HG03097 (cell line): ENCODE measurements around the gene MICAL2.

Source experiments
- ATAC-seq: cut with Tn5 transposase; IDR thresholded peaks from one replicate; pipeline ENCODE4 v1.9.1; 2021; ENCODE audit not compliant: unreplicated experiment, low FRiP score

MICAL2 gene

DNA sequence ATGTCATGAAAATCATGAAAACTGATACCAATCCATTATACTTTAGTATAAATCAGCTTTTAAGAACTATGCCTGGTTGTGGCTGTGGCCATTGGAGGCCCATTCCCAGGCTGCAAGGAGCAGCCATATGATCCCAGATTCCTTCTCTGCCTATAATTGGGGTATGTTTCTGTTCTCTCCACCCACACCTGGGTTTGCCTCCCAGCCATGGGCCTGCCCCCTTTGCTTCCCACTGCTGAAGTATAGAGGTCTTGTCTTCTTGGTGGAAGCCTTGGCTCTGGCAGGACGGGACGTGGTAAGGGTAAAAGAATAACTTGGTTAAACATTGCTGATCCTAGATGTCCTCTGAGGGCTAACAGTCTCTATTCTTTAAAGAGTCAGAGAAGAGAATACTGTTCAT is 2.4 kb downstream of the MICAL2 start:
- ATAC-seq = no peak

DNA sequence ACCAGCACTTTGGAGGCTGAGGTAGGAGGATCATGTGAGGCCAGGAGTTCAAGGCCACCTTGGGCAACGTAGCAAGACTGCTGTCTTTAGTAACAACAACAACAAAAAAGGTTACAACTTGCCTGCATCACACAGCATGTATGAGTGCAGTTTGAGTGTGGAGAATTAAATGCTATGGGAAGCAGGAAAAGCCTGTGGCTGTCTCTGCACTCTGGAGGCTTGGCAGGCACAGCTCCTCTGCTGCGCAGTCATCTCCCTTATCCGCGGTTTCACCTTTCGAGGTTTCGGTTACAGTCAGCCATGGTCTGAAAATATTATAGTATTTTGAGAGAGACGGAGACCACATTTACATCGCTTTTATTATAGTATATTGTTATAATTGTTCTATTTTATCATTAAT is 2.9 kb downstream of the MICAL2 start:
- no peak for ATAC-seq

DNA sequence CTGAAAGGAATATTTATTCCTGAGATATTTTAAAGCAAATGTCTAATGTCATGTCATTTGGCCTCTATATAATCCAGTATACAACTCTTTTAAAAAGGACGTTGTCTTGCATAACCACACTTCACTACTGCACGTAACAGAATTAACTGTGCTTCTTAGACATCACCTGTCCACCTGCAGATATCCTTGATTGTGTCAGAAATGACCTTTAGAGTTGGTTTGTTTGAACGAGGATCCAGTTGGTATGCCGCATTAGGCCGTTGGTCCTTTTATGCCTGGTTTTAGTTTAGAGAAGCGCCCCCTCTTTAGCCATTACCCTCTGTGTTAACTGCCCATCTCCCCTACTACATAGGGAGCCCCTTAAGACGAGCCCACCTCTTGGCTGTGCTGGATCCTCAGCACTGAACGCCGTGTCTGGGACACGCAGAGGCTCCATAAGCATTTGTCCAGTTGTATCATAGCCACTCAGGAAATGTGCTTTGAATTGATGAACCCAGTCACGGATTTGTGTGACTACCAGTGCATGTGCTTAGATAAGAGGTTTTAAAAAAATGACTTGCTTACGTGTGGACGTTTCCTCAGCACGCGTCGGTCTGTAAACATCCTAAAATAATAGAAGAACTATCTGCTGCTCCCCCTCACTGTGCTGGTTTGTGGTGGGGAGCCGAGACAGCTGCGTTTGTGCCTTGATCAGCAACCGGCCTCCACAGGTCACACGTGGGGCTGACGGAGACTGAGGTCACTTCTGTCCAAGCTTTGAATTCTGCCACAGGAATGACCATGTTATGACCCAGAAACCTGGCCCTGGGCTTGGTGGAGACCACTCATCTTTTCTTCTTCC is 4.0 kb downstream of the MICAL2 start:
- ATAC-seq = no peak

DNA sequence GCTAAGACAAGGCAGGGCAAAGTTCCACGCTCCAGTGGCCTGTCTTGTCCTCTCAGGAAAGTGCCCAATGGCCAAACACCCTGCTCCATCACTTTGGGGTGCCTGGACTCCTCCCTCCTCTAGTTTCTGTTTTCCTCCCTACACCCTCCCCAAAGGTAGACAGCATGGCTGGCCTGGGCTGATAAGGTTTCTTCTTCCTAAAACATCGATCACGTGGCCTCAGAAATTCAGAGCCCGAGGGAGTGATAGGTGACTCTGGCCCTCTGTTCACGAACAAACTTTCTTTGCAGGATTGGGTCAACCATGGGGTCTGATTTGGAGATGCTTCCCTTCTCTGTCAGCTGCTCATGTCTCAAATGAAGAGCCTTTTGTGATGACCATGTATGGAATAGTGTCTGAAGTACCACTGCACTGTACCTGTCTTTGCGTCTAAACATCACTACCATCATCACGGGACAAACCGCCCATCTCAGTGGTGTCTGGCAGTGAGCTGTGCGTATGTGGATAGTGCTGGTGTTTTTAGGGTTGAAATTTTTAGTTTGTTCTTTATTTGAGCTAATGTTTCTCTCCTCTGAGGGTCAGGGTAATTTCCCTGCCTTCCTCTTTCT is 6.1 kb downstream of the MICAL2 start:
- ATAC-seq = no peak

DNA sequence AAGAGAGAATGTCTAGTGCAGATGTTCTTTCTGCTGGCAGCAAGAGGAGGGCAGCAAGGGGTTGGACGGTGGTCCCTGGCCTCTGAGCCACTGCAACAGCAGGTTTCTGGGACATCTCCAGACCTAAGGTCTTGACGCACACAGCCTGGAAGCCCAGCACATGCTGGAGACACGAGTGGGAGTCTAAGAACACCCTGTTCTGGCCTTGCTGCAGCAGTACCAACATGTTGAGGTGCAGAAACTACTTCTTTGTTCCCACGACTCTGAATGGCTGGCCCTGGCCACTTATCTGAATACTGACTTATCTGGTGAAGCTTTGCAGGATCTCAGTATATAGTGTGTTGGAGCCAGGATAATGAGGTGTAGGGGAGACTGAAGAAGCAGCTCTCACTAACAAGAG is 6.8 kb downstream of the MICAL2 start:
- ATAC-seq = no peak

GRCh38 chr11:12117611-12118010 is 7.2 kb downstream of the MICAL2 start:
- ATAC-seq = no peak

- no peak for ATAC-seq
Measured at GRCh38 chr11:12118949-12119348, 8.6 kb downstream of the MICAL2 start.

DNA sequence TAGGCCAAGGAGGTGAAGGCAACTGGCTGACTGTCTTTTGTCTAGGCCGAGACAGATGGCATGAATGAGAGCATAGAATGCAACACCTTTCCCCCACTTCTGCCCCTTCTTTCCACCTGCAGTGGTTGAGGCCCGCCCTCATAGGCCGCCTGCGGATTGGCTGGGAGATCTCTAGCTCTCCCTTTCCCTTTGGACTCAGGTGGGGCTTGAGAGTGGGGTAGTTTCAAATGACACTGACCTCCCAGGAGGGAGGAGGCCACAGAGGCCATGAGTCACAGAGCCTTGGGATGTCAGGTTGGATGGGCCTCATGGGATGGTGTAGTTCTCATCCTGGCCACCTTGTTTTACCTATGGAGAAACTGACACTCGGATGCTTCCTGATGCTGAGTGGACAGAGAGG is 9.1 kb downstream of the MICAL2 start:
- no peak for ATAC-seq

GRCh38 chr11:12120031-12121008 is 9.9 kb downstream of the MICAL2 start:
- no peak for ATAC-seq

GRCh38 chr11:12121011-12121410 is 10.6 kb downstream of the MICAL2 start:
- ATAC-seq = no peak

GRCh38 chr11:12121517-12121916 is 11.1 kb downstream of the MICAL2 start:
- ATAC-seq = no peak

GRCh38 chr11:12122083-12122482 is 11.7 kb downstream of the MICAL2 start:
- no peak for ATAC-seq

GRCh38 chr11:12123273-12123672 is 12.9 kb downstream of the MICAL2 start:
- ATAC-seq = no peak

DNA sequence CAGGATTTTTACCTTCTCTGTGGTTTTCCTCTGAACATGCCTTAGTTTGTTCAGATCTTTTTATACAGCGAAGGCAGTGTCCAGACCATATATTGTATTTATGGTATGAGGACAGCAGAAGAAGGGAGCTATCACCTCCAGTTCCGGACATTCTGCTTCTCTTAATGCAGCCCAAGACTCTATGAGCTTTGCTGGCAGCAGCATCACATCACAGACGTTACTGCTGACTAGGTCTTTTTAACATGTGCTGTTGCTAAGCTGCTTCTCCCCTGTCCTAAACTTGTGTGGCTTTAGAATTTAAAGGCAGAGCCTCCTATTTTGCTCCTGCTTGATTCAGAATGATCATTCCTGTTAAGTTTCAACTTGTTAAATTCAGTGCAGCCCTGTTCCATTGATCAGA is 13.4 kb downstream of the MICAL2 start:
- ATAC-seq = no peak

GRCh38 chr11:12124306-12124705 is 13.9 kb downstream of the MICAL2 start:
- ATAC-seq = no peak

DNA sequence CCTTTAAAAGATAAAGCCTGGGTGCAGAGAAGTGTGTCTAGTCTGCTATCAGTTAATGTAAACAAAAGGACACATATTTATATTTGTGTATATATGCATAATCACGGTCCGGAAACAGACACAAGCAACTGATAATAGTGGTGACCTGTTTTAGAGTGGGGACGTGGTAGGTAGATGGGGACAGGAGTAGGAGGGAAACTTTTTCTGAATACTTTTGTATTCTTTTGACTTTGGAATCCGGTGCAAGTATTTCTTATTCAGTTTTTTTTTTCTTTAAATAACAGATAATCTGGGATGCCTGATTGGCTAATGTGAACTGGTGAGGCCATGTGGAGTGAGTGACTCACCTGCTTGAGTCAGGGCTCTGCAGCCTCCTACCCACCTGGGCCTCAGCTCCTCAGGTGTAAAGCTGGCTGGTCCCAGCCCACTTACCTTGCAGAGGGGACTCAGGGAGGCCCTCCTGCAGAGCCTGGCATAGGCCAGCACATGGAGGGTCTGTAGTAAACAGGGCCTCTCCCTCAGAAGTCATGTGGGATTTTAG is 15.3 kb downstream of the MICAL2 start:
- no peak for ATAC-seq

- ATAC-seq = no peak
Measured at GRCh38 chr11:12126344-12127019, 16.1 kb downstream of the MICAL2 start.

GRCh38 chr11:12127206-12127898 is 17.0 kb downstream of the MICAL2 start:
- ATAC-seq = no peak

- no peak for ATAC-seq
Measured at GRCh38 chr11:12128301-12128751, 17.9 kb downstream of the MICAL2 start.

DNA sequence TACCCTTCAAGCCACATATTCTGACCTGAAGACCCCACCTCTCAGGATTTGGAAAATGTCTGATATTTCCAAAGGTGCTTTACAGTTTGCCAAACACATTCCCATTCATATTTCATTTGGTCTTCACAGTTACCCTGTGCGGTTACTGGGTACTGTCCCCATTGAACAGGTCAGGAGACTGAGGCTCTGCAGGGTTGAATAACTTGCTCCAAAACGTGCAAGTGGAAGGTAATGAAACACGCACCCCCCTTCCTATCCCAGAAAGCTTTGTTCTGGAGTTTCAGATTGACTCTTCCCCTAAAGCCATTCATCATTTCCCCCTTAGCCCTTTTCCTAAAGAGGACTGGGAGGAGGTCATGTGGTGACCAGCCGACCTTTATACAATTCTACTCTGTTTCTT is 18.8 kb downstream of the MICAL2 start:
- no peak for ATAC-seq
